Adrenal gland (tissue), 12 donors: ENCODE data around the gene NUDT16. TPM values are rescaled to one million over a fixed set of nuclear protein-coding genes. Genes with fewer than 3 reads are reported as not detected.

Source experiments
- DNase-seq, 7 donors: peaks; one replicate each; pipeline ENCODE4 v3.0.0-alpha.2; 2019 to 2020
- H3K27ac ChIP-seq, 5 donors: fragments of 200-600 bp; sonication (generic) in 4 of 5; 1 replicate in 3 of 5; 2 replicates in 2 of 5; pipeline versions ENCODE4 v1.5.1 to v1.8.0; 2016 to 2020; ENCODE audit warnings: mild to moderate bottlenecking in 1 of 5
- H3K27me3 ChIP-seq: fragments of 200-600 bp; 2 replicates; pipeline ENCODE4 v1.8.0; 2021
- H3K36me3 ChIP-seq, 2 donors: fragments of 200-600 bp; replicated peaks in 1 of 2; 1 replicate in 1 of 2; 2 replicates in 1 of 2; pipeline versions ENCODE4 v1.5.1 to v1.8.0; 2018 to 2022
- H3K4me1 ChIP-seq, 2 donors: fragments of 200-600 bp; replicated peaks in 1 of 2; 1 replicate in 1 of 2; 2 replicates in 1 of 2; pipeline versions ENCODE4 v1.5.1 to v1.8.0; 2018 to 2021
- H3K4me3 ChIP-seq, 4 donors: fragments of 200-600 bp; sonication (generic) in 3 of 4; one replicate each; pipeline ENCODE4 v1.5.1; 2016 to 2018
- H3K9me3 ChIP-seq, 3 donors: fragments of 200-600 bp; sonication (generic) in 1 of 3; replicated peaks in 1 of 3; 1 replicate in 2 of 3; 2 replicates in 1 of 3; pipeline versions ENCODE4 v1.5.1 to v1.8.0; 2016 to 2021
- POLR2A ChIP-seq, 2 donors: fragments of 450-650 bp; IDR thresholded peaks; one replicate each; pipeline ENCODE4 v1.6.1; 2017; ENCODE audit warnings: antibody characterized with exemption in 2 of 2, mild to moderate bottlenecking in 2 of 2, moderate library complexity in 1 of 2
- WGBS, 4 donors: extraction: QIAGEN DNeasy Blood & Tissue Kit in 2 of 4; methylation state at CpG; one replicate each; pipeline versions ENCODE4 v1.1.5 to v1.1.7; 2013 to 2017; 5-methylcytosine and 5-hydroxymethylcytosine counted together
- intact Hi-C, 2 donors: fragments of 100-400 bp; cut with DNase I; formaldehyde crosslinking; loops; one replicate each; pipeline versions ENCODE4 v1.14.1 to v1.15.0; 2022 to 2023
- polyA plus RNA-seq, 3 donors: library from polyadenylated mRNA; stranded (reverse); fragments of 200-250 nt in 2 of 3; fragments of 350-450 nt in 1 of 3; fragmentation: Illumina TruSeq in 1 of 3; extraction: RNeasy Lipid Tissue Mini Kit (QIAGEN cat#74804) in 1 of 3; gene quantifications; one replicate each; pipeline ENCODE4 v1.2.3, GENCODE V29; 2013 to 2014
- total RNA-seq, 9 donors: library from RNA; depleted of rRNA in 4 of 9; stranded (reverse); fragments of >200 nt in 4 of 9; fragments of 120-200 nt in 1 of 9; fragmentation: NEBNext Ultra II Directional in 1 of 9; extraction: Animal tissue kit (Norgen Biotek cat#: 25700) in 1 of 9; gene quantifications; one replicate each; pipeline versions ENCODE4 v1.1.0 to v1.2.4, GENCODE V29; 2013 to 2023
- TF ChIP-seq, protein P1 (sequence below), 6 experiments: fragments of 450-650 bp in 4 of 6; fragments of 200-600 bp in 2 of 6; sonication (generic) in 1 of 6; IDR thresholded peaks; 1 replicate in 5 of 6; 2 replicates in 1 of 6; pipeline versions ENCODE4 v1.5.1 to v1.8.0; 2016 to 2021; ENCODE audit warnings: antibody characterized with exemption in 6 of 6, mild to moderate bottlenecking in 2 of 6, moderate library complexity in 1 of 6
- donor health status: healthy with polysubstance abuse.
- donor health status: Bipolar disorder and iron deficiency.
- donor health status: DM: yes; HTN: yes; CAD: no.
- donor health status: DM: no; HTN: no; CAD: no.
- donor health status: DM: no; HTN: no; CAD: no.
- donor health status: DM: yes; HTN: yes; CAD: no.

NUDT16 gene
- total and polyA plus RNA-seq, 12 donors: 13.6 to 42.2 (median 22.4) TPM

DNA sequence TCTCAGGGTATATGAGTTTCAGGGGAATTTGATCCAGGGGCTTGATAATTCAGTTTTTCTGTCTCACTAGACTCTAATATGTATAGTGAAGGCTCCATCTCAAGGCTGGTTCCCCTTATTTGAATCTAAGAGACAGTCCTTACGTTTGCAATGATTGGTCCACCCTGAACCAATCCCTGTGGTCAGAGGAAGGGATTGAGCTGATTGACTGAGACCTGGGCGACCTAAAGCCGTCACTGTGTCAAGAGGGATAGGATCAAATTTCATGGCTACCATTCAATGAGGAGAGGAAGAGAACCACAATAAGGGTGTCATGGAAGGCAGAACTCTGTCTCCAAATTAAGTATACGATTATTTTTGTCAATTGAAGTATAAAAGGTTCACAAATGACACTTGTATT, 16.3 kb downstream of the NUDT16 start:
- DNase-seq: no peak
- no peaks in the 10 kb centered on the region for H3K9me3 ChIP-seq
- H3K4me1 ChIP-seq: no peaks in the 10 kb centered on the region
- intact Hi-C loops: no loop called here
- H3K36me3 ChIP-seq: no peaks in the 10 kb centered on the region
- TF ChIP-seq POLR2A (IDR thresholded peaks at IDR 0.05): no peak
- TF ChIP-seq, protein P1, sequence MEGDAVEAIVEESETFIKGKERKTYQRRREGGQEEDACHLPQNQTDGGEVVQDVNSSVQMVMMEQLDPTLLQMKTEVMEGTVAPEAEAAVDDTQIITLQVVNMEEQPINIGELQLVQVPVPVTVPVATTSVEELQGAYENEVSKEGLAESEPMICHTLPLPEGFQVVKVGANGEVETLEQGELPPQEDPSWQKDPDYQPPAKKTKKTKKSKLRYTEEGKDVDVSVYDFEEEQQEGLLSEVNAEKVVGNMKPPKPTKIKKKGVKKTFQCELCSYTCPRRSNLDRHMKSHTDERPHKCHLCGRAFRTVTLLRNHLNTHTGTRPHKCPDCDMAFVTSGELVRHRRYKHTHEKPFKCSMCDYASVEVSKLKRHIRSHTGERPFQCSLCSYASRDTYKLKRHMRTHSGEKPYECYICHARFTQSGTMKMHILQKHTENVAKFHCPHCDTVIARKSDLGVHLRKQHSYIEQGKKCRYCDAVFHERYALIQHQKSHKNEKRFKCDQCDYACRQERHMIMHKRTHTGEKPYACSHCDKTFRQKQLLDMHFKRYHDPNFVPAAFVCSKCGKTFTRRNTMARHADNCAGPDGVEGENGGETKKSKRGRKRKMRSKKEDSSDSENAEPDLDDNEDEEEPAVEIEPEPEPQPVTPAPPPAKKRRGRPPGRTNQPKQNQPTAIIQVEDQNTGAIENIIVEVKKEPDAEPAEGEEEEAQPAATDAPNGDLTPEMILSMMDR (IDR thresholded peaks at IDR 0.05): no peak
- no peak overlapping the region for H3K4me3 ChIP-seq
- H3K27me3 ChIP-seq: no peaks in the 10 kb centered on the region
- 69 to 79% (median 72%) methylated on average over 4 of the region's 4 CpGs for WGBS, 4 donors
- H3K27ac ChIP-seq: no peak overlapping the region

DNA sequence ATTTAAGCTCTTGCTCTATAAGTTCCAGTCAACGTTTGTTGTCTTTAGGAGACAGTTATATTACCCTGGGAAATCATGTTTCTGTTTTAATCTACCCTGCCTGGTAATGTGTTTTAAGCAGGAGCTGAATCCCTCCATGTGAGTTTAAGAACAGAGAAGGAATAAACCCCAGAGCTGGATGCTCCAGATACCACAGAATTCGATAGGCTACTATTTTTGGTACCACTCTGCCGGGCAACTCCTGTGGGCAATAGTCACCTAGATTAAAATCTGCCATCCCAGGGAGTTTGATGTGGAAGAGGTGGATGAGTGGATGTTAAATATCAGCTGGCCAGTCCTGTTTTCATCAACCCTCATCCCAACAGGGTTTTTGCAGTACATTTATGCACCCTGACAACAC, 20.4 kb downstream of the NUDT16 start:
- no peaks in the 10 kb centered on the region for H3K9me3 ChIP-seq
- H3K36me3 ChIP-seq: no peaks in the 10 kb centered on the region
- no peak for DNase-seq
- H3K4me3 ChIP-seq: no peak overlapping the region
- TF ChIP-seq, protein P1 (IDR thresholded peaks at IDR 0.05): no peak
- no peak for TF ChIP-seq POLR2A (IDR thresholded peaks at IDR 0.05)
- intact Hi-C loops: no loop called here
- no peak overlapping the region for H3K27ac ChIP-seq
- WGBS, 4 donors: 43 to 63% (median 57%) methylated on average over 3 of the region's 3 CpGs
- no peaks in the 10 kb centered on the region for H3K27me3 ChIP-seq
- no peaks in the 10 kb centered on the region for H3K4me1 ChIP-seq

DNA sequence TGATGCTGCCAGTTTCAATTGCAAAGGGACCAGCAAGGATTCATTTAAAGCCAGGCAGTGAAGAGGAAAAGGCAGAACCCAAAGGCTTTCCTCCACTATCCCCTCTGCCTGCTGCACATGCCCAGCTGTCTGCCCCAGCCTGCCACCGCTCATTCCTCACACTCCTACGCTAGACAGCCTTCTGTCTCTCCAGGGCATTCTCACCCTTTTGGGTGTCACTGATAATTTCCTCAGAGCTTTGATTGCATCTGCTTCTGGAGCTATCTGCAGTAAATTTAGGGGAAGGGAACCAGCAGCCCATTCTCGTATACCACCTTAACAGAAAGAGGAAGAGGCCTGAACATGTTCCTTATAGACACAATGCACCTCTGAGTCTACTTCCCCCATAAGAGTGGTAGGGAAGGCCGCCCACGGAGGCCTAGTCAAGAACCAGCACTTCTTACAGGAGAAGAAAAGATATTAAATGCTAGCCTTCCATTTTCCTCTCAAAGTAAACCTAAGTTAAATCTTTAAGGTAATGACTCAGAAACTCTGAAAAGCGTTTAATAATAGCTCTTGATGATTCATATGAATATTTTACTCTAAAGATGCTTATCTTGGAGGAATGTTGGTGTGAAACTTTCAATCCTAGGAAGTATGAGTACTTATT, 20.9 kb downstream of the NUDT16 start:
- intact Hi-C loops: no loop called here
- H3K4me1 ChIP-seq: no peaks in the 10 kb centered on the region
- no peak for TF ChIP-seq POLR2A (IDR thresholded peaks at IDR 0.05)
- TF ChIP-seq, protein P1 (IDR thresholded peaks at IDR 0.05): no peak
- 64 to 66% (median 66%) methylated on average over 6 of the region's 6 CpGs for WGBS, 4 donors
- H3K36me3 ChIP-seq: no peaks in the 10 kb centered on the region
- H3K9me3 ChIP-seq: no peaks in the 10 kb centered on the region
- H3K27ac ChIP-seq: no peak overlapping the region
- no peak for DNase-seq
- H3K4me3 ChIP-seq: no peak overlapping the region
- no peaks in the 10 kb centered on the region for H3K27me3 ChIP-seq

DNA sequence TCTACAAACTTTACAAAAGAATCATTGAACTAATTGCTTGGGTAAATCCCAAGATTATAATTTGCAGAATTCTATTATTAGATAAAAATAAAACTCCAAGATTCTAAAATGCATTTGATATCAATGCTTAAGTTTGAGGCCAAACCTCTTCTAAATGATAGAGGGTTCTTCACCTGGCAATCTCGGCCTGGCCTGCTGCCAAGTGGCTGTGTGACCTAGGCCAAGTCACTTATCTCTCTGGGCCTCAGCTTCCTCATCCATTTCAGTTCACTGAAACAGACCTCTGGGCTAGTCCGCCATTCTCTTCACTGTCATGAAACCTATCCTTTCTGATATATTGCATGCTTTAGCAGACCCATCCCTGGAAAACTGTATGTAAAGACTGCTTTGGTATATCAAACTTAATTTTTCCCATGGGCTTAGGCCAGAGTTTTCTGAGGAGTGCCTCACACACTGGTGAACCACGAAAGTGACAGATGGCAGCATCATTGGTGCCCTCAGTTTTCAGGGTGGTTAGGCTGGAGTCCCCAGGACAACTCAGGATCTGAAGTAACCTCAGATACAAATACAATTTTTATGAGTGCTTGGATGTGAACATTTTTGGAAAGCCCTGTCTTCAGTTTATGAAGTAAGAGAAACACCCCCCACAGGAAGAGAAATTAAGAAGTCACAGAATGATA, 21.8 kb downstream of the NUDT16 start:
- Histone ChIP-seq H3K4me1 (no peaks in the 10 kb centered on the region), H3K36me3 (no peaks in the 10 kb centered on the region), H3K4me3 (no peak overlapping the region), H3K27ac (no peak overlapping the region), H3K27me3 (no peaks in the 10 kb centered on the region), H3K9me3 (no peaks in the 10 kb centered on the region)
- intact Hi-C loops: no loop called here
- no peak for DNase-seq
- TF ChIP-seq, protein P1 (IDR thresholded peaks at IDR 0.05): no peak
- 64 to 76% (median 73%) methylated on average over 3 of the region's 3 CpGs for WGBS, 4 donors
